CD4-positive, alpha-beta T cell (primary cell): Measurements from ENCODE around the gene SEC24A. TPM values are rescaled to one million over a fixed set of nuclear protein-coding genes. Genes with fewer than 3 reads are reported as not detected.
A peak's percentile ranks its signal among the peaks of the same experiment; 100 is the strongest.

Experiments used
- ATAC-seq: fragments of 200-7000 bp; cut with Tn5 transposase; one replicate; pipeline ENCODE4 v1.10.0; 2022; ENCODE audit warnings: mild to moderate bottlenecking; ENCODE audit not compliant: poor library complexity
- CTCF ChIA-PET: fragments of 350-600 bp; sonication (Branson Sonifier 250); formaldehyde crosslinking; loops from one replicate; lab custom pipeline; 2021; ENCODE audit warnings: antibody characterized with exemption, inconsistent platforms; lab: Charles Lee
- POLR2A ChIA-PET: fragments of 350-600 bp; sonication (Branson Sonifier 250); formaldehyde crosslinking; loops from one replicate; lab custom pipeline; 2021; ENCODE audit warnings: antibody characterized with exemption, inconsistent platforms; lab: Charles Lee
- DNase-seq, 14 experiments: peaks; one replicate each; pipeline ENCODE4 v3.0.0-alpha.2; 2013 to 2020; ENCODE audit warnings: mixed read lengths in 2 of 14
- H3K27ac ChIP-seq, 2 donors: one replicate each; pipeline versions ENCODE4 v1.5.1 to v1.7.0; 2013; ENCODE audit warnings: low read length in 2 of 2, low read depth in 1 of 2, mild to moderate bottlenecking in 1 of 2
- H3K27me3 ChIP-seq, 2 experiments: 1 replicate in 1 of 2; 2 replicates in 1 of 2; pipeline versions ENCODE4 v1.6.1 to v1.7.0; 2013; ENCODE audit warnings: low read length in 2 of 2, control low read depth in 1 of 2, mild to moderate bottlenecking in 1 of 2, moderate library complexity in 1 of 2; ENCODE audit not compliant: insufficient read depth in 2 of 2, control insufficient read depth in 1 of 2
- H3K36me3 ChIP-seq: one replicate; pipeline ENCODE4 v1.6.1; 2013; ENCODE audit warnings: low read length, control low read depth; ENCODE audit not compliant: insufficient read depth
- H3K4me1 ChIP-seq: one replicate; pipeline ENCODE4 v1.6.1; 2013; ENCODE audit warnings: low read length, control low read depth; ENCODE audit not compliant: insufficient read depth
- H3K4me3 ChIP-seq: one replicate; pipeline ENCODE4 v1.5.1; 2013; ENCODE audit warnings: mild to moderate bottlenecking, low read length, moderate library complexity
- H3K9me3 ChIP-seq, 2 experiments: 1 replicate in 1 of 2; 2 replicates in 1 of 2; pipeline versions ENCODE4 v1.6.1 to v1.7.0; 2013; ENCODE audit warnings: low read length in 2 of 2, mild to moderate bottlenecking in 2 of 2, control low read depth in 1 of 2, moderate library complexity in 1 of 2; ENCODE audit not compliant: control insufficient read depth in 1 of 2, insufficient read depth in 1 of 2
- H3K27ac Mint-ChIP-seq: one replicate; pipeline ENCODE4 v1.8.0; 2020; ENCODE audit warnings: mixed read lengths
- H3K27me3 Mint-ChIP-seq: one replicate; pipeline ENCODE4 v1.8.0; 2021; ENCODE audit warnings: mixed read lengths
- H3K36me3 Mint-ChIP-seq: one replicate; pipeline ENCODE4 v1.8.0; 2021; ENCODE audit warnings: low read depth, mixed read lengths
- H3K4me1 Mint-ChIP-seq: one replicate; pipeline ENCODE4 v1.8.0; 2021; ENCODE audit warnings: low read depth, mixed read lengths
- H3K4me3 Mint-ChIP-seq: one replicate; pipeline ENCODE4 v1.8.0; 2020; ENCODE audit warnings: mild to moderate bottlenecking, mixed read lengths
- H3K9me3 Mint-ChIP-seq: one replicate; pipeline ENCODE4 v1.8.0; 2020; ENCODE audit warnings: mixed read lengths
- intact Hi-C, 2 experiments: fragments of 100-400 bp; cut with DNase I in 1 of 2; cut with micrococcal nuclease in 1 of 2; formaldehyde crosslinking; loops; one replicate each; pipeline versions ENCODE4 v1.15.1 to v1.9.0; 2023 to 2025; cut with DNase I, micrococcal nuclease
- total RNA-seq, 174 experiments: library from RNA in 2 of 174; stranded (reverse) in 2 of 174; gene quantifications; one replicate each; pipeline ENCODE4 v1.2.3 and lab custom pipeline; 2021 to 2026
- TF ChIP-seq, protein P1 (sequence below): fragments of 200-600 bp; IDR thresholded peaks from one replicate; pipeline ENCODE4 v1.8.0; 2022; ENCODE audit warnings: antibody characterized with exemption, mild to moderate bottlenecking

SEC24A gene
- total RNA-seq, 2 experiments from 2014 or later, result 11.7 to 12.3 TPM

DNA sequence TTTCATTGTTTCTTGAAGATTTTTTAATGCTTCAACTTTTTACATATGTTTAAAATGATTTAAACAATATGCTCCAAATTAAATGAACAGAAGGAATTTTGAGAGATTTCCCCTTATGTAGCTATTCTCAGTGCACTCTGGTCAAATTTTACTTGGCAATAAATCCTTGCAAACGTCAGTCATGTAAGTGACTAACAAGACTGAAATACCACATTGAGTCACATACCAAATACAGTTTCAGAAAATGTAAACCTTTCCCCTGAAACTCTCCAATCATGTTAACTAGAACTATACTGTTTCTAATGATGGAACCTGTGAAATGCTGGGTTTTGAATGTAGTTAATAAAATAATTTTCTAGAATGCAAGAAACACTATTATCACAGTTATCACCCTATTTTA is 45.5 kb upstream of the SEC24A start:
- ATAC-seq (no peak), DNase-seq (no peak)
- Mint-ChIP-seq H3K36me3 (peaks cover 53% of the 10 kb centered on the region), H3K27ac (no peak overlapping the region), H3K27me3 (no peaks in the 10 kb centered on the region), H3K4me1 (no peaks in the 10 kb centered on the region), H3K4me3 (no peak overlapping the region), H3K9me3 (no peaks in the 10 kb centered on the region)
- Histone ChIP-seq H3K36me3 (peaks cover 44% of the 10 kb centered on the region), H3K4me3 (no peak overlapping the region), H3K9me3 (no peaks in the 10 kb centered on the region), H3K27me3 (no peaks in the 10 kb centered on the region), H3K4me1 (no peaks in the 10 kb centered on the region), H3K27ac (no peak overlapping the region)
- intact Hi-C loops, result no loop called here
- ChIA-PET POLR2A (no interaction called here), CTCF (no interaction called here)
- TF ChIP-seq, protein P1, sequence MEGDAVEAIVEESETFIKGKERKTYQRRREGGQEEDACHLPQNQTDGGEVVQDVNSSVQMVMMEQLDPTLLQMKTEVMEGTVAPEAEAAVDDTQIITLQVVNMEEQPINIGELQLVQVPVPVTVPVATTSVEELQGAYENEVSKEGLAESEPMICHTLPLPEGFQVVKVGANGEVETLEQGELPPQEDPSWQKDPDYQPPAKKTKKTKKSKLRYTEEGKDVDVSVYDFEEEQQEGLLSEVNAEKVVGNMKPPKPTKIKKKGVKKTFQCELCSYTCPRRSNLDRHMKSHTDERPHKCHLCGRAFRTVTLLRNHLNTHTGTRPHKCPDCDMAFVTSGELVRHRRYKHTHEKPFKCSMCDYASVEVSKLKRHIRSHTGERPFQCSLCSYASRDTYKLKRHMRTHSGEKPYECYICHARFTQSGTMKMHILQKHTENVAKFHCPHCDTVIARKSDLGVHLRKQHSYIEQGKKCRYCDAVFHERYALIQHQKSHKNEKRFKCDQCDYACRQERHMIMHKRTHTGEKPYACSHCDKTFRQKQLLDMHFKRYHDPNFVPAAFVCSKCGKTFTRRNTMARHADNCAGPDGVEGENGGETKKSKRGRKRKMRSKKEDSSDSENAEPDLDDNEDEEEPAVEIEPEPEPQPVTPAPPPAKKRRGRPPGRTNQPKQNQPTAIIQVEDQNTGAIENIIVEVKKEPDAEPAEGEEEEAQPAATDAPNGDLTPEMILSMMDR, result no peak

DNA sequence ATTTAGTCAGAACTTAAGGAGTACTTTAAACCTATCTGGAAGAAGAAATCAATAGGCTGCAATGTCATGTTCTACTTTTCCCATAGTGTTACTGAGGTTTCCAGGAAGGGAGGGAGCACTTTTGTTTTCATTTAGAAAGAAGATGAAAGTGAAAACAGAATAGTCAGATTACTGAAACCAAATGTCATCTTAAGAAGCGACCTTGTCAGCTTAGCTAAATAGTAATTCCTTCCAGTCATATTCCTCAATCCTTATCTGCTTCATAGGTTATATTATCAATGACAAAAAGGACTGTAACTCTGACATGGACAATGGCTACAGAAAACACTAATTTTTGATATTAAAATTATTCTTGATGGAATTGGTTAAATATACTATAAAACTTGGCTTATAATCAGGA is 43.7 kb upstream of the SEC24A start:
- Mint-ChIP-seq H3K4me1 (peaks cover 11% of the 10 kb centered on the region), H3K27me3 (no peaks in the 10 kb centered on the region), H3K36me3 (peaks cover 71% of the 10 kb centered on the region), H3K27ac (no peak overlapping the region), H3K4me3 (no peak overlapping the region), H3K9me3 (no peaks in the 10 kb centered on the region)
- Histone ChIP-seq H3K36me3 (peaks cover 61% of the 10 kb centered on the region), H3K4me1 (peaks cover 5% of the 10 kb centered on the region), H3K27me3 (no peaks in the 10 kb centered on the region), H3K4me3 (no peak overlapping the region), H3K9me3 (no peaks in the 10 kb centered on the region), H3K27ac (no peak overlapping the region)
- ATAC-seq, result no peak
- peak in 1 of 14 experiments; percentile 16 for DNase-seq
- intact Hi-C loops, result no loop called here
- TF ChIP-seq, protein P1, result no peak
- ChIA-PET CTCF (interaction anchor here (0.9 kb wide), 1 partner anchor 50 kb away, joined by 3 read pairs; no protein-coding TSS in a partner anchor), POLR2A (no interaction called here)

DNA sequence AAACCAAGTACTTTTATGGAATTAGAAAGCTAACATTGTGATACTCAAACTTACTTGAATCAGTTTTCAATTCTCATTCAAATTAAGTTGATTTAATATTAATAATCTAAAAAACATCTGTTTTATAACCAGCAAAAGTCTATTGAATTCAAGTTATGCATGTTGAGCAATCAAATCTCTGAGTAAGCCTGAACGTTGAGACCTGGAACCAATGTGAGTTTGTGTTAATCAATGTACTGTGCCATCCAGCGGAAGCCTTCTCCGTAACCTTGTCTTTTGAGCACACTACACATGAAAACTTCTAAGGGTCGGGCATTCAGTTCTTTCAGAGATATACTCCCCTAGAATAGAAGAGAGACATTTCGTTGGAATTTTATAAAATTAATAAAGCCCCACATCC is 41.9 kb upstream of the SEC24A start:
- ChIA-PET POLR2A (no interaction called here), CTCF (no interaction called here)
- no peaks in the 10 kb centered on the region for H3K27me3 ChIP-seq
- peaks cover 68% of the 10 kb centered on the region for H3K36me3 ChIP-seq
- peaks cover 84% of the 10 kb centered on the region for H3K36me3 Mint-ChIP-seq
- intact Hi-C loops, result no loop called here
- DNase-seq, result no peak
- TF ChIP-seq, protein P1, result no peak
- H3K4me3 Mint-ChIP-seq, result no peak overlapping the region
- no peak overlapping the region for H3K27ac ChIP-seq
- peaks cover 5% of the 10 kb centered on the region for H3K4me1 ChIP-seq
- no peak overlapping the region for H3K27ac Mint-ChIP-seq
- no peaks in the 10 kb centered on the region for H3K9me3 Mint-ChIP-seq
- H3K27me3 Mint-ChIP-seq, result no peaks in the 10 kb centered on the region
- H3K4me1 Mint-ChIP-seq, result peaks cover 11% of the 10 kb centered on the region
- no peaks in the 10 kb centered on the region for H3K9me3 ChIP-seq
- ATAC-seq, result no peak
- H3K4me3 ChIP-seq, result no peak overlapping the region
